ENCODE measurements around the gene SCO2. TPM values are rescaled to one million over a fixed set of nuclear protein-coding genes. Genes with fewer than 3 reads are reported as not detected.

SCO2 gene
- total and polyA plus RNA-seq, 2 experiments from 2014 or later = 10.5 TPM; not detected in 1

DNA sequence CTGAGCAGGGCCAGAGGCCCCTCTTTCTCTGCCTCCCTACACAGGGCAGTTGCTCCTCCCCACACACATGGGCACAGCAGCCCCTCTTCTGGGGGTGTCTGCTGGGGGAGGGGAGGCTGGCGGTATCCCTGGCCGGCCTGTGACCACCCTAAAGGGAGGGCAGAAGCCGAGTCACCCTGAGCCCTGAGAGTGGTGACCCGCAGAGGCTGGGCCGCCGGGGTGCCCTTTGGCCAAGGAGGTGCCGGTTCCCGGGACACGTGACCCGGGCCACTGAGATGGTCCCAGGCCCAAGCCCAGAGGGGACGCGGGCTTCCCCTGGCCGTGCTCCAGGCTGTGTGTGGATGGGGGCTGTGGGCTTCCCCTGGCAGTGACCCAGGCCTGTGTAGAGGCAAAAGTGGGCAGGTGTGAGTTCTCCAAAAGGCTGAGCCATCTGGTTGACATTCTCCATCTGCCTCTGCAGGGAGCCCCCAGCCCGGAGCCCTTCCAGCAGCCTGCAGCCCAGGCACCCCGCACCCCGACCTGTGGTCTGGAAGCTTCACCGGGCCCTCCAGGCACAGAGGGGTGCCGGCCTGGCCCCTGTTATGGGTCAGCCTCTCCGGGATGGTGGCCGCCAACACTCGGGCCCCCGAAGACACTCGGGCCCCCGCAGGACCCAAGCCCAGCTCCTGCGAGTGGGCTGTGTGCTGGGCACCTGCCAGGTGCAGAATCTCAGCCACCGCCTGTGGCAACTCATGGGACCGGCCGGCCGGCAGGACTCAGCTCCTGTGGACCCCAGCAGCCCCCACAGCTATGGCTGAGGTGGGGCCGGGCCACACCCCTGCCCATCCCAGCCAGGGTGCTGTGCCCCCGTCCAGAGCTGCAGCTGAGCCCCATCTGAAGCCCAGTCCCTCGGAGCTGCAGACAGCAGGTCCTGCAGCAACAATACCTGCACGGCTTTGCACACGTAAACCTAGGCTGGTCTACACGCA, 43.0 kb downstream of the SCO2 start:
- H3K27me3 ChIP-seq = peaks cover 46% of the 10 kb centered on the region
- no peaks in the 10 kb centered on the region for H3K36me3 ChIP-seq
- no peak overlapping the region for H3K27ac ChIP-seq
- TF ChIP-seq, protein P1, sequence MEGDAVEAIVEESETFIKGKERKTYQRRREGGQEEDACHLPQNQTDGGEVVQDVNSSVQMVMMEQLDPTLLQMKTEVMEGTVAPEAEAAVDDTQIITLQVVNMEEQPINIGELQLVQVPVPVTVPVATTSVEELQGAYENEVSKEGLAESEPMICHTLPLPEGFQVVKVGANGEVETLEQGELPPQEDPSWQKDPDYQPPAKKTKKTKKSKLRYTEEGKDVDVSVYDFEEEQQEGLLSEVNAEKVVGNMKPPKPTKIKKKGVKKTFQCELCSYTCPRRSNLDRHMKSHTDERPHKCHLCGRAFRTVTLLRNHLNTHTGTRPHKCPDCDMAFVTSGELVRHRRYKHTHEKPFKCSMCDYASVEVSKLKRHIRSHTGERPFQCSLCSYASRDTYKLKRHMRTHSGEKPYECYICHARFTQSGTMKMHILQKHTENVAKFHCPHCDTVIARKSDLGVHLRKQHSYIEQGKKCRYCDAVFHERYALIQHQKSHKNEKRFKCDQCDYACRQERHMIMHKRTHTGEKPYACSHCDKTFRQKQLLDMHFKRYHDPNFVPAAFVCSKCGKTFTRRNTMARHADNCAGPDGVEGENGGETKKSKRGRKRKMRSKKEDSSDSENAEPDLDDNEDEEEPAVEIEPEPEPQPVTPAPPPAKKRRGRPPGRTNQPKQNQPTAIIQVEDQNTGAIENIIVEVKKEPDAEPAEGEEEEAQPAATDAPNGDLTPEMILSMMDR (IDR thresholded peaks at IDR 0.05; ENCODE audit: low read depth, low read length) = no peak
- H3K4me1 ChIP-seq (ENCODE audit: low read depth) = no peaks in the 10 kb centered on the region
- H3K9me3 ChIP-seq (ENCODE audit: low read depth) = no peaks in the 10 kb centered on the region
- DNase-seq (ENCODE audit: low read depth in 1 of 2, low spot score in 1 of 2) = no peak
- no peak overlapping the region for H3K4me3 ChIP-seq

DNA sequence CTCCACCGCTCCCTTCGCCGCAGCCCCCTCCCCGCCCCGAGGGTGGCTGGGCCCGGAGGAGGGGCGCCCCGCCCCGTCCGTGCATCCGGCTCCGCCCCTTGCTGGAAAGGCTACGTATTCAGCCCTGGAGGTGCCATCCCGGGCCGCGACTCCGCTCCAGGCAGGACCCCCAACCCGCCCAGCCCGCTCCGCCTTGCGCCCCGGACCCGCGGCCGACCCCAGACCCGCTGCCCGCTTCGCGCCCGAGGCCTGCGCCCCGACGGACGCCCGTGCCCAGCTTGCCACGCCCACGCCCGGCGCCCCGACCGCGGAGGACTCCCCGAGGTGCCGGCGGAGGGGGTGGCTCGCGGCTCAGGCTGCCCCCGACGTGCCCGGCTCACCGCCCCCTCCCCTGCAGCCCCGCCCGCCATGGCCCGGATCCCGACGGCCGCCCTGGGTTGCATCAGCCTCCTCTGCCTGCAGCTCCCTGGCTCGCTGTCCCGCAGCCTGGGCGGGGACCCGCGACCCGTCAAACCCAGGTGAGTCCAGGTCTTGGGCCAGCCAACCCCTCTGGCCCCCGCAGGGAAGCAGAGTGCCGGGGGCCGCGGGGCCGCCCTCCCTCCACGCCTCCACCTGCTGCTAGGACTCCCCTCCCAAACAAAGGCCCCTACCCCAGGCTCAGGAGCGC, 43.8 kb downstream of the SCO2 start, which contains the start of gene ADM2:
Gene ADM2, plus strand, starts transcription at position 104 of the 667 bp plus-strand sequence. Its CDS starts 305 bp downstream, at position 409.
- Histone ChIP-seq H3K27me3 (peaks cover 46% of the 10 kb centered on the region), H3K9me3 (ENCODE audit: low read depth) (no peaks in the 10 kb centered on the region), H3K36me3 (no peaks in the 10 kb centered on the region), H3K4me3 (peak within 1 kb of the TSS; percentile 19), H3K4me1 (ENCODE audit: low read depth) (no peaks in the 10 kb centered on the region), H3K27ac (no peak within 1 kb of the TSS)
- peak; percentile 31 to 41 for DNase-seq (ENCODE audit: low read depth in 1 of 2, low spot score in 1 of 2)
- TF ChIP-seq, protein P1 (IDR thresholded peaks at IDR 0.05; ENCODE audit: low read depth, low read length) = no peak

DNA sequence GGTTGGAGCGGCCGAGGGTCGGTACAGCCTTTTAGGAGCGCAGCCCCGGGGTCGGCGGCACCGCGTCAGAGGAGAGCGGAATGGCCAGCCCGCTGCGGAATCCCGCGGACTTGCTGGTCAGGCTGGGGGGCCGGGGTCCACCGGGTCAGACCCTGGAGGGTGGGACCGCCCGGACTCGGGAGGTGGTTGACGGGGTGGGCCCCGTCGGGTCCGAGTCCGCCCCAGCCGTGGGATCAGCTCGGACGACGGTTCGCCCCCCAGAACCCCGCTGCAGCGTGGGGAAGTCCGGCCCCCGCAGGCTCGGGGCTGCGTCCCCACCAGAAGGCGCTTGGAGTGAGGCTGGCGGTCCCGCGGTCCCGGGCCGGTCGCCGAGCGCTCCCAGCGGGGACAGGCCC, 44.4 kb downstream of the SCO2 start:
- Histone ChIP-seq H3K36me3 (no peaks in the 10 kb centered on the region), H3K4me1 (ENCODE audit: low read depth) (no peaks in the 10 kb centered on the region), H3K27ac (no peak overlapping the region), H3K27me3 (peaks cover 46% of the 10 kb centered on the region), H3K4me3 (peak overlapping the region; percentile 19), H3K9me3 (ENCODE audit: low read depth) (no peaks in the 10 kb centered on the region)
- no peak for DNase-seq (ENCODE audit: low read depth in 1 of 2, low spot score in 1 of 2)
- TF ChIP-seq, protein P1 (IDR thresholded peaks at IDR 0.05; ENCODE audit: low read depth, low read length) = no peak

DNA sequence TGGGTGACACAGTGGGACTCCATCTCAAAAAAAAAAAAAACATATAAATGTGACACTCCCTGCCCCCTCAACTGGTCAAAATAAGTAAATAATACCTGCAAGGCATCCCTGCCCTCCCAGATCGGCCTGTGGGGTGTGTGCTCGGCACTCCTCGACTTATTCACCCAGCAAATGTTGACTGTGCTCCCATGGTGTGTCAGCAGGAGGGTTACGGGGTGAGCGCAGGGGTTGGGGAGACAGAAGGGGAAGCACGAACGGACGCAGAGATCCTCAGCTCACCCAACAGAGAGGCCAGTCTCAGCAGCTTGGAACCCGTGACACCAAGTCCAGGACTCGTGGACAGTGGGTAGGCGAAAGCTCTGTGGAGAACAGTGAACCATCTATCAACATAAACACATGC, 45.7 kb downstream of the SCO2 start:
- Histone ChIP-seq H3K9me3 (ENCODE audit: low read depth) (no peaks in the 10 kb centered on the region), H3K4me3 (no peak overlapping the region), H3K27ac (no peak overlapping the region), H3K4me1 (ENCODE audit: low read depth) (no peaks in the 10 kb centered on the region), H3K27me3 (peaks cover 46% of the 10 kb centered on the region), H3K36me3 (no peaks in the 10 kb centered on the region)
- no peak for DNase-seq (ENCODE audit: low read depth in 1 of 2, low spot score in 1 of 2)
- TF ChIP-seq, protein P1 (IDR thresholded peaks at IDR 0.05; ENCODE audit: low read depth, low read length) = no peak

DNA sequence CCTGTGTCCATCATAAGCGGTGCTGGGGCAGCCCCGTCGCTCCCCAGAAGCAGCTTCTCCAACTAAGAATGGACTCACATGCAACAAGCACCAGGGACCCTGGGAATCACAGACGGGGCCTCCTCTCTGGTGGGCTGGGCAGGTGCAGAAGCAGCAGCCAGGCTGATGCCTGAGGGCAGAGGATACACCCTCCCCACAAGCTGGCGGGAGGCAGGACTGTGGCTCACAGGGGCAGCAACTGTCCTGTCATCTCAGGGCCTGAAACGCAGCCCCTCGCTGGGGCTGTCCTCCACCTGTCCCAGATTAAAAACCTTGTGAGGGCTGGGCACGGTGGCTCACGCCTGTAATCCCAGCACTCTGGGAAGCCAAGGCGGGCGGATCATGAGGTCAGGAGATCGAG, 47.5 kb downstream of the SCO2 start:
- TF ChIP-seq, protein P1 (IDR thresholded peaks at IDR 0.05; ENCODE audit: low read depth, low read length) = no peak
- Histone ChIP-seq H3K27me3 (peaks cover 43% of the 10 kb centered on the region), H3K4me3 (no peak overlapping the region), H3K9me3 (ENCODE audit: low read depth) (no peaks in the 10 kb centered on the region), H3K27ac (no peak overlapping the region), H3K4me1 (ENCODE audit: low read depth) (no peaks in the 10 kb centered on the region), H3K36me3 (no peaks in the 10 kb centered on the region)
- no peak for DNase-seq (ENCODE audit: low read depth in 1 of 2, low spot score in 1 of 2)
